ENCODE measurements around the gene DTD2.
A peak's percentile ranks its signal among the peaks of the same experiment; 100 is the strongest.

Gene DTD2

GRCh38 chr14:31420319-31421111, 36.8 kb downstream of the DTD2 start, which contains the start of gene HEATR5A:
HEATR5A (minus strand) TSS chr14:31420550; CDS start chr14:31402975, 17,575 bp downstream.
- Histone ChIP-seq H3K36me3 (ENCODE audit: control insufficient read depth, insufficient read depth, low read length) (no peaks in the 10 kb centered on the region), H3K27me3 (replicated peaks; ENCODE audit: control insufficient read depth, insufficient read depth, low read length) (no peaks in the 10 kb centered on the region), H3K4me3 (replicated peaks; ENCODE audit: low read depth, low read length) (peak within 1 kb of the TSS; percentile 100)
- peak; percentile 37 for TF ChIP-seq CTCF (IDR thresholded peaks at IDR 0.05; ENCODE audit: insufficient read depth, low read length, poor library complexity, severe bottlenecking)
- peak; percentile 96 for DNase-seq (ENCODE audit: extremely low read depth, insufficient read length)

- Histone ChIP-seq H3K36me3 (ENCODE audit: control insufficient read depth, insufficient read depth, low read length) (no peaks in the 10 kb centered on the region), H3K4me3 (replicated peaks; ENCODE audit: low read depth, low read length) (peak overlapping the region; percentile 100), H3K27me3 (replicated peaks; ENCODE audit: control insufficient read depth, insufficient read depth, low read length) (no peaks in the 10 kb centered on the region)
- peak; percentile 50 for DNase-seq (ENCODE audit: extremely low read depth, insufficient read length)
- TF ChIP-seq CTCF (IDR thresholded peaks at IDR 0.05; ENCODE audit: insufficient read depth, low read length, poor library complexity, severe bottlenecking), result no peak
These were observed 37.4 kb downstream of the DTD2 start for GRCh38 chr14:31419967-31420318.

- no peak for DNase-seq (ENCODE audit: extremely low read depth, insufficient read length)
These were observed 37.9 kb downstream of the DTD2 start for GRCh38 chr14:31419179-31419966.

GRCh38 chr14:31418440-31418839, 38.9 kb downstream of the DTD2 start:
- TF ChIP-seq CTCF (IDR thresholded peaks at IDR 0.05; ENCODE audit: insufficient read depth, low read length, poor library complexity, severe bottlenecking), result no peak
- DNase-seq (ENCODE audit: extremely low read depth, insufficient read length), result no peak
- H3K4me3 ChIP-seq (replicated peaks; ENCODE audit: low read depth, low read length), result no peak overlapping the region

More at GRCh38 chr14:31419179-31419966, 37.9 kb downstream of the DTD2 start:
- no peak for TF ChIP-seq CTCF (IDR thresholded peaks at IDR 0.05; ENCODE audit: insufficient read depth, low read length, poor library complexity, severe bottlenecking)
- H3K27me3 ChIP-seq (replicated peaks; ENCODE audit: control insufficient read depth, insufficient read depth, low read length), result no peaks in the 10 kb centered on the region
- peak overlapping the region; percentile 100 for H3K4me3 ChIP-seq (replicated peaks; ENCODE audit: low read depth, low read length)
- H3K36me3 ChIP-seq (ENCODE audit: control insufficient read depth, insufficient read depth, low read length), result no peaks in the 10 kb centered on the region

GRCh38 chr14:31414190-31414833, 43.0 kb downstream of the DTD2 start:
- DNase-seq (ENCODE audit: extremely low read depth, insufficient read length), result no peak
- TF ChIP-seq CTCF (IDR thresholded peaks at IDR 0.05; ENCODE audit: insufficient read depth, low read length, poor library complexity, severe bottlenecking), result no peak
- Histone ChIP-seq H3K27me3 (replicated peaks; ENCODE audit: control insufficient read depth, insufficient read depth, low read length) (no peaks in the 10 kb centered on the region), H3K4me3 (replicated peaks; ENCODE audit: low read depth, low read length) (no peak overlapping the region), H3K36me3 (ENCODE audit: control insufficient read depth, insufficient read depth, low read length) (no peaks in the 10 kb centered on the region)

More at GRCh38 chr14:31418440-31418839, 38.9 kb downstream of the DTD2 start:
- H3K27me3 ChIP-seq (replicated peaks; ENCODE audit: control insufficient read depth, insufficient read depth, low read length), result no peaks in the 10 kb centered on the region
- H3K36me3 ChIP-seq (ENCODE audit: control insufficient read depth, insufficient read depth, low read length), result no peaks in the 10 kb centered on the region
